HEK293 (cell line): ENCODE data around the gene GSG1.
A peak's percentile ranks its signal among the peaks of the same experiment; 100 is the strongest.

ENCODE experiments used
- CTCF ChIA-PET: fragments of 350-600 bp; formaldehyde crosslinking; extraction: SDS; loops from one replicate; lab custom pipeline; 2021; ENCODE audit warnings: antibody characterized with exemption; lab: Yijun Ruan, JAX
- POLR2A ChIA-PET: fragments of 300-600 bp; formaldehyde crosslinking; extraction: SDS; loops from one replicate; lab custom pipeline; 2020; ENCODE audit warnings: antibody characterized with exemption, inconsistent platforms; lab: Yijun Ruan, JAX
- H3K27ac ChIP-seq: fragments of 200-500 bp; sonication (Bioruptor generic); 2 replicates; pipeline ENCODE4 v1.5.1; 2014; ENCODE audit warnings: low read depth, low read length, control low read depth, inconsistent platforms; ENCODE audit errors: extremely low read depth
- H3K36me3 ChIP-seq, 2 experiments: fragments of 200-500 bp in 1 of 2; sonication (Bioruptor generic) in 1 of 2; 1 replicate in 1 of 2; 2 replicates in 1 of 2; pipeline ENCODE4 v1.5.1; 2014 to 2017; ENCODE audit warnings: inconsistent platforms in 2 of 2, low read length in 2 of 2; ENCODE audit not compliant: control insufficient read depth in 2 of 2, insufficient read depth in 1 of 2
- H3K4me1 ChIP-seq: fragments of 200-500 bp; sonication (Bioruptor generic); 2 replicates; pipeline ENCODE4 v1.5.1; 2014; ENCODE audit warnings: mild to moderate bottlenecking, low read length, inconsistent platforms; ENCODE audit not compliant: control insufficient read depth, insufficient read depth
- H3K4me3 ChIP-seq: 2 replicates; pipeline ENCODE4 v1.5.1; 2011; ENCODE audit warnings: low read depth, mild to moderate bottlenecking, control low read depth, low read length, moderate library complexity
- H3K9me3 ChIP-seq: fragments of 200-500 bp; sonication (Bioruptor generic); 2 replicates; pipeline ENCODE4 v1.5.1; 2014; ENCODE audit warnings: low read depth, low read length, inconsistent platforms; ENCODE audit not compliant: control insufficient read depth, insufficient read depth
- BCL11A ChIP-seq: fragments of 450-650 bp; formaldehyde crosslinking; IDR thresholded peaks from 2 replicates; pipeline ENCODE4 v1.5.1; 2016; ENCODE audit warnings: low read depth, missing biosample characterization, missing genetic modification characterization
- GLIS1 ChIP-seq: fragments of 450-650 bp; formaldehyde crosslinking; IDR thresholded peaks from 2 replicates; pipeline ENCODE4 v1.5.1; 2016; ENCODE audit warnings: missing biosample characterization, missing genetic modification characterization
- GLIS2 ChIP-seq: fragments of 450-650 bp; formaldehyde crosslinking; IDR thresholded peaks from 2 replicates; pipeline ENCODE4 v1.5.1; 2016; ENCODE audit warnings: missing biosample characterization, missing genetic modification characterization
- KLF8 ChIP-seq: fragments of 450-650 bp; formaldehyde crosslinking; IDR thresholded peaks from 2 replicates; pipeline ENCODE4 v1.5.1; 2016; ENCODE audit warnings: missing biosample characterization, missing genetic modification characterization
- OSR2 ChIP-seq: fragments of 450-650 bp; formaldehyde crosslinking; IDR thresholded peaks from 2 replicates; pipeline ENCODE4 v1.5.1; 2016; ENCODE audit warnings: missing biosample characterization, missing genetic modification characterization
- WT1 ChIP-seq: fragments of 450-650 bp; formaldehyde crosslinking; IDR thresholded peaks from 2 replicates; pipeline ENCODE4 v1.5.1; 2016; ENCODE audit warnings: missing biosample characterization, missing genetic modification characterization
- ZBTB1 ChIP-seq: fragments of 450-650 bp; formaldehyde crosslinking; IDR thresholded peaks from 2 replicates; pipeline ENCODE4 v1.5.1; 2016; ENCODE audit warnings: missing biosample characterization, missing genetic modification characterization
- ZBTB17 ChIP-seq: fragments of 450-650 bp; formaldehyde crosslinking; IDR thresholded peaks from 2 replicates; pipeline ENCODE4 v1.5.1; 2016; ENCODE audit warnings: missing biosample characterization, missing genetic modification characterization
- ZBTB20 ChIP-seq: fragments of 450-650 bp; formaldehyde crosslinking; IDR thresholded peaks from 2 replicates; pipeline ENCODE4 v1.5.1; 2016; ENCODE audit warnings: missing biosample characterization, missing genetic modification characterization
- ZBTB21 ChIP-seq: fragments of 450-650 bp; formaldehyde crosslinking; IDR thresholded peaks from 2 replicates; pipeline ENCODE4 v1.5.1; 2017; ENCODE audit warnings: missing biosample characterization, missing genetic modification characterization
- ZNF114 ChIP-seq: fragments of 450-650 bp; formaldehyde crosslinking; IDR thresholded peaks from 2 replicates; pipeline ENCODE4 v1.5.0; 2017; ENCODE audit warnings: missing biosample characterization, missing genetic modification characterization
- ZNF214 ChIP-seq: fragments of 450-650 bp; formaldehyde crosslinking; IDR thresholded peaks from 2 replicates; pipeline ENCODE4 v1.5.1; 2017; ENCODE audit warnings: missing biosample characterization, mild to moderate bottlenecking, missing genetic modification characterization, borderline replicate concordance
- ZNF335 ChIP-seq: fragments of 450-650 bp; formaldehyde crosslinking; conservative IDR thresholded peaks from 2 replicates; pipeline ENCODE4 v1.5.1; 2016; ENCODE audit warnings: missing biosample characterization, missing genetic modification characterization
- ZNF341 ChIP-seq: fragments of 450-650 bp; formaldehyde crosslinking; IDR thresholded peaks from 2 replicates; pipeline ENCODE4; 2016; ENCODE audit warnings: low read depth, missing biosample characterization, missing genetic modification characterization
- ZNF37A ChIP-seq: fragments of 450-650 bp; IDR thresholded peaks from 2 replicates; pipeline ENCODE4 v1.5.1; 2018; ENCODE audit warnings: missing biosample characterization, missing genetic modification characterization
- ZNF404 ChIP-seq: fragments of 450-650 bp; formaldehyde crosslinking; IDR thresholded peaks from 2 replicates; pipeline ENCODE4 v1.5.1; 2017; ENCODE audit warnings: missing biosample characterization, missing genetic modification characterization
- ZNF426 ChIP-seq: fragments of 450-650 bp; formaldehyde crosslinking; IDR thresholded peaks from 2 replicates; pipeline ENCODE4 v1.5.1; 2017; ENCODE audit warnings: missing biosample characterization, missing genetic modification characterization, mild to moderate bottlenecking, inconsistent platforms, moderate library complexity
- ZNF600 ChIP-seq: fragments of 450-650 bp; formaldehyde crosslinking; IDR thresholded peaks from 2 replicates; pipeline ENCODE4 v1.5.1; 2016; ENCODE audit warnings: missing biosample characterization, missing genetic modification characterization
- ZNF621 ChIP-seq: fragments of 450-650 bp; formaldehyde crosslinking; IDR thresholded peaks from 2 replicates; pipeline ENCODE4 v1.5.1; 2017; ENCODE audit warnings: missing biosample characterization, missing genetic modification characterization
- ZNF624 ChIP-seq: fragments of 450-650 bp; formaldehyde crosslinking; IDR thresholded peaks from 2 replicates; pipeline ENCODE4 v1.5.1; 2017; ENCODE audit warnings: missing biosample characterization, missing genetic modification characterization
- ZNF660 ChIP-seq: fragments of 450-650 bp; IDR thresholded peaks from 2 replicates; pipeline ENCODE4 v1.5.1; 2018; ENCODE audit warnings: missing biosample characterization, mild to moderate bottlenecking, missing genetic modification characterization
- ZNF768 ChIP-seq: fragments of 450-650 bp; formaldehyde crosslinking; IDR thresholded peaks from 2 replicates; pipeline ENCODE4 v1.5.1; 2018; ENCODE audit warnings: missing biosample characterization, mild to moderate bottlenecking, missing genetic modification characterization
- ZNF777 ChIP-seq: fragments of 450-650 bp; formaldehyde crosslinking; IDR thresholded peaks from 2 replicates; pipeline ENCODE4 v1.5.1; 2017; ENCODE audit warnings: missing biosample characterization, missing genetic modification characterization, borderline replicate concordance
- TF ChIP-seq, protein P1 (sequence below): fragments of 450-650 bp; formaldehyde crosslinking; IDR thresholded peaks from 2 replicates; pipeline ENCODE4 v1.5.1; 2016; ENCODE audit warnings: missing biosample characterization, missing genetic modification characterization
- TF ChIP-seq, protein P2 (sequence below): fragments of 450-650 bp; formaldehyde crosslinking; IDR thresholded peaks from 2 replicates; pipeline ENCODE4 v1.5.1; 2016; ENCODE audit warnings: missing biosample characterization, missing genetic modification characterization
- TF ChIP-seq, protein P3 (sequence below): IDR thresholded peaks from 2 replicates; pipeline ENCODE4 v1.6.1; 2011; ENCODE audit warnings: mild to moderate bottlenecking, low read depth, low read length, borderline replicate concordance
- TF ChIP-seq, protein P4 (sequence below): fragments of 450-650 bp; formaldehyde crosslinking; IDR thresholded peaks from 2 replicates; pipeline ENCODE4 v1.5.1; 2016; ENCODE audit warnings: missing biosample characterization, missing genetic modification characterization

GSG1 gene

DNA sequence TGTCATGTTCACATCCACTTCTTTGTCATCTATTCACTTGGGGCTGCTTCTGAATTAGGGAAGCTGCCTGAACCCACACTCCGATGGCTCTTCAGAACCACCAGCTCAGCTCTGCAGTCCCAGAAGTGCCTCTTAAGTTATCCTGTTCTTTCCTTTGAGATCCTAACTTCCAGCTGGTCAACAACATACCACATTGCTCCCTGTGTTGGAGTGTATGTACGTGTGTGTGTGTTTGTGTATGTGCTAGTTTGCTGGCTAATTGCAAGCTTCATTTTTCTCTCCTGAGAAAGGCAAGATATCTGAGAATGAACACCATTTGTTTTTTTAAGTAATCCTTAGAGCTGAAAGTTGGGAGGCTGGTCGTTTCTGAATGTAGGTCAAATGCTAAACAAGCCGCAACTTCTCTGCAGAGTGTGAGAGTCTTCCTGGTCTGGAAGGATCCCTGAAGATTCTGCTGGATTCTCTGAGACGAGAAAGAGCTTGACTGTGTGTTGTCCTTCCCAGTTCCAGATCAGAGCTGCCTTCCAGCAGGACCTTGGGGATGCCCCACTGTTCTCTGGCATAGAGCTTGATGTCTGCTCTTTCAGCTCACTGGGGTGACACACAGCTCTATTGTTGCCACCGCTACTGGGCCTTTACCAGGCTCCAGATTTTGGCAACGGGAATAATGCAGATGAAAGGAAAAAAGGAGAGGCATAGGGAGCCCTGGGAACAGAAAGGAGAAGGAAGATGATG lies 839 bp downstream of the GSG1 start:
- ChIA-PET POLR2A (no interaction called here), CTCF (interaction anchor here (0.8 to 4.7 kb wide), 5 partner anchors 33 to 109 kb away, joined by 3 to 25 read pairs (median 6); no protein-coding TSS in a partner anchor)
- peak overlapping the region; percentile 96; the same call in 1 of the 2 replicates for H3K27ac ChIP-seq
- no peak overlapping the region for H3K4me3 ChIP-seq
- TF ChIP-seq KLF8 (tag by site-specific recombination) (no peak), ZNF600 (tag by site-specific recombination) (0 out of 2 replicates have a peak, but pooled peaks have one; percentile 25)
- H3K4me1 ChIP-seq, result peaks cover 36% of the 10 kb centered on the region
- H3K36me3 ChIP-seq, result no peaks in the 10 kb centered on the region
- no peaks in the 10 kb centered on the region for H3K9me3 ChIP-seq

DNA sequence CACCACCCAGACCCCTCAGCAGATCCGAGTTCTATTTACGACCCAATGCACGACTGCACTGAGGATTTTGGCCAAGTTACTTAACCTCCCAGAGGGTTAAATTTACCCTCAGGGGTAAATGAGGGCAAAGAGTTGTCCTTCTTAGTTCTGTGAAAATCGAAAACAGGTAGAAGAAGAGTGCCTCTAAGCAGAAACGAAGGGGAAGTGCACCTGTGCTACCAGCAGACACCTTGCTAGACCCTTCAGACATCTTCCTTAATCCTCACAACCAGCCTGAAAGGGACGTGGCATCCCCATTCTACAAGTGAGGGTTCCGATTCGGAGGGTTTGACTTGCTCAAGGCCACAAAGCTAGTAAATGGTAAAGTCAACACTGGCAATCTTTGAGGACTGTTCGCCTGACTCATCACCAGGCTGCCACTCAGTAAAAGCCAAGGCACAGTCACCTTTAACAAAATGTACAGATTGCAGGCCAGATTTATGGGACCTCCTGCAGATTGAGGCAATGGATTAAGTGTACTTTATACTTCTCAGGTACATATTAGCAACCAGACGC lies 1.6 kb downstream of the GSG1 start:
- ChIA-PET CTCF (interaction anchor here (0.6 to 4.7 kb wide), 4 partner anchors 101 to 369 kb away, joined by 5 to 71 read pairs (median 16); no protein-coding TSS in a partner anchor), POLR2A (no interaction called here)
- H3K36me3 ChIP-seq, result no peaks in the 10 kb centered on the region
- H3K4me1 ChIP-seq, result peaks cover 36% of the 10 kb centered on the region
- H3K27ac ChIP-seq, result peak overlapping the region; percentile 96
- peak overlapping the region; percentile 56 for H3K4me3 ChIP-seq
- H3K9me3 ChIP-seq, result no peaks in the 10 kb centered on the region
- TF ChIP-seq ZNF768 (tag by site-specific recombination) (no peak), ZNF777 (tag by site-specific recombination) (no peak), ZBTB1 (tag by site-specific recombination) (no peak), ZNF335 (tag by site-specific recombination) (peak; percentile 85), ZBTB17 (tag by site-specific recombination) (peak; percentile 40; the same call in 1 of the 2 replicates), OSR2 (0 out of 2 replicates have a peak, but pooled peaks have one; percentile 40), ZNF426 (tag by site-specific recombination) (no peak), ZNF404 (tag by site-specific recombination) (no peak), GLIS1 (peak; percentile 91), ZNF341 (tag by site-specific recombination) (no peak), ZNF37A (tag by site-specific recombination) (no peak), WT1 (no peak), GLIS2 (tag by site-specific recombination) (no peak), ZNF114 (tag by site-specific recombination) (no peak), BCL11A (tag by site-specific recombination) (no peak), ZNF660 (no peak), ZBTB20 (tag by site-specific recombination) (peak; percentile 29; the same call in 1 of the 2 replicates), ZNF214 (tag by site-specific recombination) (no peak), ZBTB21 (tag by site-specific recombination) (no peak), ZNF621 (tag by site-specific recombination) (no peak), ZNF624 (tag by site-specific recombination) (no peak)
- TF ChIP-seq, protein P1, sequence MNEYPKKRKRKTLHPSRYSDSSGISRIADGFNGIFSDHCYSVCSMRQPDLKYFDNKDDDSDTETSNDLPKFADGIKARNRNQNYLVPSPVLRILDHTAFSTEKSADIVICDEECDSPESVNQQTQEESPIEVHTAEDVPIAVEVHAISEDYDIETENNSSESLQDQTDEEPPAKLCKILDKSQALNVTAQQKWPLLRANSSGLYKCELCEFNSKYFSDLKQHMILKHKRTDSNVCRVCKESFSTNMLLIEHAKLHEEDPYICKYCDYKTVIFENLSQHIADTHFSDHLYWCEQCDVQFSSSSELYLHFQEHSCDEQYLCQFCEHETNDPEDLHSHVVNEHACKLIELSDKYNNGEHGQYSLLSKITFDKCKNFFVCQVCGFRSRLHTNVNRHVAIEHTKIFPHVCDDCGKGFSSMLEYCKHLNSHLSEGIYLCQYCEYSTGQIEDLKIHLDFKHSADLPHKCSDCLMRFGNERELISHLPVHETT, result no peak
- TF ChIP-seq, protein P2, sequence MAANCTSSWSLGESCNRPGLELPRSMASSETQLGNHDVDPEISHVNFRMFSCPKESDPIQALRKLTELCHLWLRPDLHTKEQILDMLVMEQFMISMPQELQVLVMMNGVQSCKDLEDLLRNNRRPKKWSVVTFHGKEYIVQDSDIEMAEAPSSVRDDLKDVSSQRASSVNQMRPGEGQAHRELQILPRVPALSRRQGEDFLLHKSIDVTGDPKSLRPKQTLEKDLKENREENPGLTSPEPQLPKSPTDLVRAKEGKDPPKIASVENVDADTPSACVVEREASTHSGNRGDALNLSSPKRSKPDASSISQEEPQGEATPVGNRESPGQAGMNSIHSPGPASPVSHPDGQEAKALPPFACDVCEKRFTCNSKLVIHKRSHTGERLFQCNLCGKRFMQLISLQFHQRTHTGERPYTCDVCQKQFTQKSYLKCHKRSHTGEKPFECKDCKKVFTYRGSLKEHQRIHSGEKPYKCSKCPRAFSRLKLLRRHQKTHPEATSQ, result no peak
- TF ChIP-seq, protein P3, sequence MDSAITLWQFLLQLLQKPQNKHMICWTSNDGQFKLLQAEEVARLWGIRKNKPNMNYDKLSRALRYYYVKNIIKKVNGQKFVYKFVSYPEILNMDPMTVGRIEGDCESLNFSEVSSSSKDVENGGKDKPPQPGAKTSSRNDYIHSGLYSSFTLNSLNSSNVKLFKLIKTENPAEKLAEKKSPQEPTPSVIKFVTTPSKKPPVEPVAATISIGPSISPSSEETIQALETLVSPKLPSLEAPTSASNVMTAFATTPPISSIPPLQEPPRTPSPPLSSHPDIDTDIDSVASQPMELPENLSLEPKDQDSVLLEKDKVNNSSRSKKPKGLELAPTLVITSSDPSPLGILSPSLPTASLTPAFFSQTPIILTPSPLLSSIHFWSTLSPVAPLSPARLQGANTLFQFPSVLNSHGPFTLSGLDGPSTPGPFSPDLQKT, result no peak
- TF ChIP-seq, protein P4, sequence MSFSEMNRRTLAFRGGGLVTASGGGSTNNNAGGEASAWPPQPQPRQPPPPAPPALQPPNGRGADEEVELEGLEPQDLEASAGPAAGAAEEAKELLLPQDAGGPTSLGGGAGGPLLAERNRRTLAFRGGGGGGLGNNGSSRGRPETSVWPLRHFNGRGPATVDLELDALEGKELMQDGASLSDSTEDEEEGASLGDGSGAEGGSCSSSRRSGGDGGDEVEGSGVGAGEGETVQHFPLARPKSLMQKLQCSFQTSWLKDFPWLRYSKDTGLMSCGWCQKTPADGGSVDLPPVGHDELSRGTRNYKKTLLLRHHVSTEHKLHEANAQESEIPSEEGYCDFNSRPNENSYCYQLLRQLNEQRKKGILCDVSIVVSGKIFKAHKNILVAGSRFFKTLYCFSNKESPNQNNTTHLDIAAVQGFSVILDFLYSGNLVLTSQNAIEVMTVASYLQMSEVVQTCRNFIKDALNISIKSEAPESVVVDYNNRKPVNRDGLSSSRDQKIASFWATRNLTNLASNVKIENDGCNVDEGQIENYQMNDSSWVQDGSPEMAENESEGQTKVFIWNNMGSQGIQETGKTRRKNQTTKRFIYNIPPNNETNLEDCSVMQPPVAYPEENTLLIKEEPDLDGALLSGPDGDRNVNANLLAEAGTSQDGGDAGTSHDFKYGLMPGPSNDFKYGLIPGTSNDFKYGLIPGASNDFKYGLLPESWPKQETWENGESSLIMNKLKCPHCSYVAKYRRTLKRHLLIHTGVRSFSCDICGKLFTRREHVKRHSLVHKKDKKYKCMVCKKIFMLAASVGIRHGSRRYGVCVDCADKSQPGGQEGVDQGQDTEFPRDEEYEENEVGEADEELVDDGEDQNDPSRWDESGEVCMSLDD (tag by site-specific recombination), result no peak
